GM12878 (cell line): ENCODE data around the gene DPAGT1. TPM values are rescaled to one million over a fixed set of nuclear protein-coding genes. Genes with fewer than 3 reads are reported as not detected.

Experiments used
- ATAC-seq: fragments of 200-7000 bp; cut with Tn5 transposase; 3 replicates; pipeline ENCODE4 v1.9.1; 2020; ENCODE audit warnings: mild to moderate bottlenecking, moderate library complexity
- BruUV-seq: library from RNA; stranded (reverse); fragments of 400-500 nt; replicated peaks from 2 replicates; lab custom pipeline; 2021; lab: Mats Ljungman, UMichigan
- CTCF ChIA-PET: fragments of 300-600 bp; sonication (Branson Sonifier 250); formaldehyde crosslinking; extraction: SDS; loops from one replicate; lab custom pipeline; 2021; ENCODE audit warnings: inconsistent platforms; lab: Yijun Ruan, JAX
- POLR2A ChIA-PET: fragments of 350-600 bp; formaldehyde crosslinking; extraction: SDS; loops from one replicate; lab custom pipeline; 2021; ENCODE audit warnings: inconsistent platforms; lab: Charles Lee
- RAD21 ChIA-PET: fragments of 300-600 bp; sonication (Branson Sonifier 250); formaldehyde crosslinking; loops from one replicate; lab custom pipeline; 2023; ENCODE audit warnings: antibody characterized with exemption; ENCODE audit not compliant: unreplicated experiment; lab: Charles Lee
- SMC1A ChIA-PET: fragments of 300-600 bp; sonication (Branson Sonifier 250); formaldehyde crosslinking; loops from one replicate; lab custom pipeline; 2023; ENCODE audit not compliant: unreplicated experiment, uncharacterized antibody; lab: Charles Lee
- DNase-seq: peaks from one replicate; pipeline ENCODE4 v3.0.0-alpha.2; 2011; ENCODE audit warnings: low read depth, low spot score
- FAIRE-seq: peaks from 3 replicates; lab custom pipeline; 2011; peaks lifted over from hg19 to GRCh38; lab: Jason Lieb, UNC
- H2AFZ ChIP-seq: 2 replicates; pipeline ENCODE4 v1.6.0; 2011; ENCODE audit warnings: low read depth, low read length, control low read depth; ENCODE audit not compliant: control insufficient read depth
- H3K27ac ChIP-seq: 2 replicates; pipeline ENCODE4 v1.5.1; 2011; ENCODE audit warnings: control low read depth; ENCODE audit not compliant: control insufficient read depth, insufficient read depth
- H3K27me3 ChIP-seq, 2 experiments: replicated peaks in 1 of 2; 2 replicates each; pipeline versions ENCODE4 v1.6.0 to v1.6.1; 2011; ENCODE audit warnings: low read length in 1 of 2; ENCODE audit not compliant: control insufficient read depth in 2 of 2, insufficient read depth in 2 of 2
- H3K36me3 ChIP-seq, 2 experiments: 2 replicates each; pipeline ENCODE4 v1.5.1; 2011; ENCODE audit warnings: low read length in 1 of 2; ENCODE audit not compliant: control insufficient read depth in 2 of 2, insufficient read depth in 2 of 2
- H3K4me1 ChIP-seq: 2 replicates; pipeline ENCODE4 v1.6.1; 2011; ENCODE audit warnings: mild to moderate bottlenecking, low read length, moderate library complexity, mixed read lengths; ENCODE audit not compliant: control insufficient read depth, insufficient read depth
- H3K4me2 ChIP-seq: 2 replicates; pipeline ENCODE4 v1.6.0; 2011; ENCODE audit warnings: control low read depth; ENCODE audit not compliant: control insufficient read depth, insufficient read depth
- H3K4me3 ChIP-seq: fragments of 200-600 bp; sonication (generic); 2 replicates; pipeline ENCODE4 v1.5.1; 2016
- H3K79me2 ChIP-seq: 2 replicates; pipeline ENCODE4 v1.6.0; 2011; ENCODE audit warnings: low read length; ENCODE audit not compliant: control insufficient read depth, insufficient read depth
- H3K9ac ChIP-seq: 2 replicates; pipeline ENCODE4 v1.8.0; 2011; ENCODE audit warnings: low read length, control low read depth, mixed read lengths; ENCODE audit not compliant: control insufficient read depth, insufficient read depth
- H3K9me3 ChIP-seq: replicated peaks from 3 replicates; pipeline ENCODE4 v1.5.1; 2011; ENCODE audit warnings: mild to moderate bottlenecking, low read length; ENCODE audit not compliant: control insufficient read depth, insufficient read depth
- H4K20me1 ChIP-seq: 2 replicates; pipeline ENCODE4 v1.6.0; 2011; ENCODE audit not compliant: control insufficient read depth, insufficient read depth
- BMI1 ChIP-seq: fragments of 450-650 bp; IDR thresholded peaks from 2 replicates; pipeline ENCODE4 v1.6.1; 2016; ENCODE audit warnings: mild to moderate bottlenecking, moderate library complexity, borderline replicate concordance
- IKZF2 ChIP-seq, 2 experiments: fragments of 450-650 bp; IDR thresholded peaks; 2 replicates each; pipeline ENCODE4 v1.6.1; 2017; ENCODE audit warnings: mild to moderate bottlenecking in 2 of 2, moderate library complexity in 2 of 2
- POLR2A ChIP-seq: IDR thresholded peaks from 2 replicates; pipeline ENCODE4 v1.6.1; 2011; ENCODE audit warnings: low read depth, mild to moderate bottlenecking, low read length
- SMARCA5 ChIP-seq: fragments of 450-650 bp; IDR thresholded peaks from 2 replicates; pipeline ENCODE4 v1.6.1; 2017; ENCODE audit warnings: mild to moderate bottlenecking
- WGBS: methylation state at CpG from one replicate; pipeline ENCODE4 v1.1.6; 2016; ENCODE audit warnings: low lambda C conversion rate; ENCODE audit not compliant: insufficient replicate concordance, insufficient coverage; ENCODE audit errors: missing lambda C conversion rate; 5-methylcytosine and 5-hydroxymethylcytosine counted together
- in situ Hi-C: fragments of 300-500 bp; cut with MboI; formaldehyde crosslinking; loops from 9 replicates; pipeline ENCODE4 v1.14.3; 2018; ENCODE audit warnings: mixed read lengths
- intact Hi-C: fragments of 100-400 bp; cut with micrococcal nuclease; formaldehyde crosslinking; loops from one replicate; pipeline ENCODE4 v1.14.2; 2022; ENCODE audit not compliant: unreplicated experiment
- polyA plus RNA-seq, 11 experiments: library from polyadenylated mRNA; depleted of rRNA in 4 of 11; unstranded in 6 of 11; stranded (reverse) in 5 of 11; fragments of >200 nt; fragmentation: Nextera tagmentation in 4 of 11; fragmentation: Illumina TruSeq in 1 of 11; extraction: Ambion mirVana in 4 of 11; extraction: Trizol in 1 of 11; gene quantifications; 1 replicate in 1 of 11; 2 replicates in 10 of 11; pipeline versions ENCODE4 v1.2.1 to v1.2.3, GENCODE V29; 2011 to 2016; ENCODE audit warnings: inconsistent platforms in 2 of 11, missing spikeins in 2 of 11, low read depth in 1 of 11
- total RNA-seq, 4 experiments: library from RNA; depleted of rRNA in 3 of 4; stranded (reverse); fragments of >200 nt in 3 of 4; fragmentation: Illumina TruSeq in 1 of 4; extraction: Trizol in 1 of 4; gene quantifications; 2 replicates each; pipeline versions ENCODE4 v1.2.1 to v1.2.3, GENCODE V29; 2013 to 2021
- TF ChIP-seq, protein P1 (sequence below): fragments of 450-650 bp; IDR thresholded peaks from 2 replicates; pipeline ENCODE4 v1.6.1; 2017; ENCODE audit warnings: mild to moderate bottlenecking, moderate library complexity

DPAGT1 gene
- total and polyA plus RNA-seq, 10 of the 15 experiments (the other 5 are each of a cell fraction or from before 2014, with no cell fraction given), result 20.5 to 95.6 (median 54.3) TPM

DNA sequence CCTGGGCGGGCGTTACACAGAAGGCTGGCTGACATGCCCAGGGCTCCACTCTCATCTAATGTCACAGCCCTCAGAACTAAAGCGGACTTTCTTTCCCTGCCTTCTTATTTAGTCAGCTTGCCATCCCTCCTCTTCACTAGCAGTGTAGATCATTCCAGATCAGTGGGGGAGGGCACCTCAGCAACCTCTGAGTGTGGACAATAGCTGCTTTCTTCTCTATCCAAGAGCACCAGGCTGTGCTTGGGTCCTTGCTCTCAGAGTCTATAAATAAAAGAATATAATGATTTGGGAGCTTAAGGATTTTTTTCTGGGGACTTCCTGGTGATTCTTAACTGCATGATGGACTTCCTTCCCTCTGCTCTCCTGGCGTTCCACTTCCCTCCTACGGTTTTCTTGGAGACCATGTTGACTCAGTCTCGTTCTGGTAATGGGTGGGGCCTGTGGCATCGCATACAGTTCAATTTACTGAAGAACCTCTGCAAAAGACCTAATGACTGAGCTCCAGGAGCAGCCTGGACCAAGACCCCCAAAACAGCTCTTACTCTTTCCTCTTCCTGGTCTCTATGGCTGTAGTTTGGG is 19.9 kb downstream of the DPAGT1 start (continued):
- TF ChIP-seq, protein P1, sequence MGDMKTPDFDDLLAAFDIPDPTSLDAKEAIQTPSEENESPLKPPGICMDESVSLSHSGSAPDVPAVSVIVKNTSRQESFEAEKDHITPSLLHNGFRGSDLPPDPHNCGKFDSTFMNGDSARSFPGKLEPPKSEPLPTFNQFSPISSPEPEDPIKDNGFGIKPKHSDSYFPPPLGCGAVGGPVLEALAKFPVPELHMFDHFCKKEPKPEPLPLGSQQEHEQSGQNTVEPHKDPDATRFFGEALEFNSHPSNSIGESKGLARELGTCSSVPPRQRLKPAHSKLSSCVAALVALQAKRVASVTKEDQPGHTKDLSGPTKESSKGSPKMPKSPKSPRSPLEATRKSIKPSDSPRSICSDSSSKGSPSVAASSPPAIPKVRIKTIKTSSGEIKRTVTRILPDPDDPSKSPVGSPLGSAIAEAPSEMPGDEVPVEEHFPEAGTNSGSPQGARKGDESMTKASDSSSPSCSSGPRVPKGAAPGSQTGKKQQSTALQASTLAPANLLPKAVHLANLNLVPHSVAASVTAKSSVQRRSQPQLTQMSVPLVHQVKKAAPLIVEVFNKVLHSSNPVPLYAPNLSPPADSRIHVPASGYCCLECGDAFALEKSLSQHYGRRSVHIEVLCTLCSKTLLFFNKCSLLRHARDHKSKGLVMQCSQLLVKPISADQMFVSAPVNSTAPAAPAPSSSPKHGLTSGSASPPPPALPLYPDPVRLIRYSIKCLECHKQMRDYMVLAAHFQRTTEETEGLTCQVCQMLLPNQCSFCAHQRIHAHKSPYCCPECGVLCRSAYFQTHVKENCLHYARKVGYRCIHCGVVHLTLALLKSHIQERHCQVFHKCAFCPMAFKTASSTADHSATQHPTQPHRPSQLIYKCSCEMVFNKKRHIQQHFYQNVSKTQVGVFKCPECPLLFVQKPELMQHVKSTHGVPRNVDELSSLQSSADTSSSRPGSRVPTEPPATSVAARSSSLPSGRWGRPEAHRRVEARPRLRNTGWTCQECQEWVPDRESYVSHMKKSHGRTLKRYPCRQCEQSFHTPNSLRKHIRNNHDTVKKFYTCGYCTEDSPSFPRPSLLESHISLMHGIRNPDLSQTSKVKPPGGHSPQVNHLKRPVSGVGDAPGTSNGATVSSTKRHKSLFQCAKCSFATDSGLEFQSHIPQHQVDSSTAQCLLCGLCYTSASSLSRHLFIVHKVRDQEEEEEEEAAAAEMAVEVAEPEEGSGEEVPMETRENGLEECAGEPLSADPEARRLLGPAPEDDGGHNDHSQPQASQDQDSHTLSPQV, result no peak
- no peak for TF ChIP-seq BMI1
- TF ChIP-seq, all 136 proteins: peak for 0

GRCh38 chr11:119078675-119079420 is 22.8 kb downstream of the DPAGT1 start:
- H3K9ac ChIP-seq, result no peak overlapping the region
- no peak overlapping the region for H3K4me2 ChIP-seq
- H3K4me3 ChIP-seq, result no peak overlapping the region
- H3K9me3 ChIP-seq, result no peaks in the 10 kb centered on the region
- no peak overlapping the region for H2AFZ ChIP-seq
- peak; percentile 32; the same call in 1 of the 2 replicates for TF ChIP-seq POLR2A
- no peak for TF ChIP-seq SMARCA5
- TF ChIP-seq IKZF2 (IDR thresholded peaks at IDR 0.05), result no peak
- peaks cover 17 to 19% of the 10 kb centered on the region in 2 experiments for H3K36me3 ChIP-seq
- ChIA-PET POLR2A (interaction anchor here (0.9 kb wide), 1 partner anchor 11 kb away, joined by 3 read pairs; the partner anchor contains the start of gene VPS11), SMC1A (no interaction called here), CTCF (interaction anchor here (1.0 kb wide), 1 partner anchor 118 kb away, joined by 3 read pairs; no protein-coding TSS in a partner anchor), RAD21 (no interaction called here)
- H3K27ac ChIP-seq, result no peak overlapping the region
- no peak for DNase-seq
- no peaks in the 10 kb centered on the region for H4K20me1 ChIP-seq
- no TSS peak for BruUV-seq
- H3K4me1 ChIP-seq, result no peaks in the 10 kb centered on the region
- no peak for ATAC-seq
- no peaks in the 10 kb centered on the region for H3K79me2 ChIP-seq
- no peaks in the 10 kb centered on the region for H3K27me3 ChIP-seq
- 94% methylated on average over 19 of the region's 19 CpGs for WGBS
- in situ Hi-C loops, result no loop called here
- no peak for FAIRE-seq
- intact Hi-C loops, result no loop called here
